ENCODE measurements around the gene FKBP6. TPM values are rescaled to one million over a fixed set of nuclear protein-coding genes. Genes with fewer than 3 reads are reported as not detected.

FKBP6 gene
- total and polyA plus RNA-seq, 8 donors: 0.18 to 0.91 (median 0.34) TPM; not detected in 2

- H3K4me1 ChIP-seq: no peaks in the 10 kb centered on the region
- peaks cover 0 to 44% of the 10 kb centered on the region in 2 donors for H3K9me3 ChIP-seq
- no peaks in the 10 kb centered on the region for H3K27me3 ChIP-seq
- DNase-seq (no peak), ATAC-seq (no peak)
- no peak overlapping the region for H3K4me3 ChIP-seq
- TF ChIP-seq CTCF (IDR thresholded peaks at IDR 0.05): no peak
- H3K36me3 ChIP-seq: no peaks in the 10 kb centered on the region
- no peak overlapping the region for H3K27ac ChIP-seq
- intact Hi-C loops (cut with DNase I): no loop called here
These were observed 59.4 kb downstream of the FKBP6 start for GRCh38 chr7:73387221-73387828.

- Histone ChIP-seq H3K4me3 (no peak overlapping the region), H3K4me1 (no peaks in the 10 kb centered on the region), H3K36me3 (no peaks in the 10 kb centered on the region), H3K27me3 (no peaks in the 10 kb centered on the region), H3K27ac (no peak overlapping the region), H3K9me3 (peaks cover 0 to 44% of the 10 kb centered on the region in 2 donors)
- intact Hi-C loops (cut with DNase I): no loop called here
- DNase-seq: no peak
- no peak for ATAC-seq
- TF ChIP-seq CTCF (IDR thresholded peaks at IDR 0.05): no peak
These were observed 60.0 kb downstream of the FKBP6 start for GRCh38 chr7:73387908-73388414.

GRCh38 chr7:73391396-73391795 is 63.4 kb downstream of the FKBP6 start:
- intact Hi-C loops (cut with DNase I): no loop called here
- no peak for TF ChIP-seq CTCF (IDR thresholded peaks at IDR 0.05)
- Histone ChIP-seq H3K27ac (no peak overlapping the region), H3K4me1 (no peaks in the 10 kb centered on the region), H3K36me3 (no peaks in the 10 kb centered on the region), H3K4me3 (no peak overlapping the region), H3K9me3 (peaks cover 0 to 33% of the 10 kb centered on the region in 2 donors), H3K27me3 (no peaks in the 10 kb centered on the region)
- no peak for ATAC-seq
- DNase-seq: no peak

- intact Hi-C loops (cut with DNase I): no loop called here
- H3K4me1 ChIP-seq: no peaks in the 10 kb centered on the region
These were observed 66.5 kb downstream of the FKBP6 start for GRCh38 chr7:73394422-73394821.

More at GRCh38 chr7:73394422-73394821, 66.5 kb downstream of the FKBP6 start:
- no peak for ATAC-seq
- Histone ChIP-seq H3K27ac (no peak overlapping the region), H3K27me3 (no peaks in the 10 kb centered on the region), H3K4me3 (no peak overlapping the region), H3K36me3 (no peaks in the 10 kb centered on the region), H3K9me3 (peaks cover 0 to 3% of the 10 kb centered on the region in 2 donors)
- DNase-seq: no peak
- TF ChIP-seq CTCF (IDR thresholded peaks at IDR 0.05): no peak
